C4-2B (cell line): Measurements from ENCODE around the gene TUSC2.
A peak's percentile ranks its signal among the peaks of the same experiment; 100 is the strongest.

Experiments used
- H3K27ac ChIP-seq: fragments of 450-650 bp; 2 replicates; pipeline ENCODE4 v1.5.1; 2017
- ZFX ChIP-seq: fragments of 450-650 bp; IDR thresholded peaks from 2 replicates; pipeline ENCODE4 v1.6.1; 2017
- TF ChIP-seq, protein P1 (sequence below): fragments of 450-650 bp; conservative IDR thresholded peaks from 2 replicates; pipeline ENCODE4 v1.5.1; 2017; ENCODE audit warnings: mild to moderate bottlenecking

TUSC2 gene, protein sequence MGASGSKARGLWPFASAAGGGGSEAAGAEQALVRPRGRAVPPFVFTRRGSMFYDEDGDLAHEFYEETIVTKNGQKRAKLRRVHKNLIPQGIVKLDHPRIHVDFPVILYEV

DNA sequence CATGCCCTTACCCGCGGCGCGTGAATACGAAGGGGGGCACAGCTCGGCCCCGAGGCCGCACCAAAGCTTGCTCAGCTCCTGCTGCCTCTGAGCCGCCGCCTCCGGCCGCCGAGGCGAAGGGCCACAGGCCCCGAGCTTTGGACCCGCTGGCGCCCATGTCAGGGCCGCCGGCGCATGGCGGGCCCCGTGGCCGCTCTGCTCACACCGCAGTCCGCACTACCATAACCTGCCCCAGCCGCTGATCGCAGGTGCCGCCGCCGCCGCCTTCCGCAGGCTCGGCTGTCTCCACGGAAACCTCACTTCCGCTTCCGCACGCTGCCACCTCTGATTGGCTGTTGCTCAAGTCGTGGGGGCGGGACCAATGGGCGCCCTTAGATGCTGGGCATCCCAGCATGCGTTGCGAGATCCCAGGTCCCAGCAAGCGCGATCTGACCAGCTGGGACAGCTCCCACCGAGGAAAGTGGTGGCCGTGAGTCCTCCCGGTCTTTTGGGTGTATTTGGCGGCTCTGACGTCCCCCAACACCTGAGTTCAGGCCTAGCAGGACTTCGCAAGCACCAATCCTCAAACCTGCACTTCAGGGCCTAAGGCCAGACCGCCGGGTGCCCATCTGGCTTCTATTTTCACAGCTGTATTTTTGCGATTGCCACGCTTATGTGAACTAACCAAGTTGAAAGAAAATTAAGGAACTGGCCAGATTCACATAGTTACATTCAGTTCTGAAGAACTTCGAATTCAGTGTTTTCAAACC is at the start of gene TUSC2:
TSS of gene TUSC2 (minus strand) at position 281 of the 749 bp plus-strand sequence. CDS start at position 157, 124 bp downstream.
- TF ChIP-seq ZFX, result peak; percentile 40; the same call in 1 of the 2 replicates
- TF ChIP-seq, protein P1, sequence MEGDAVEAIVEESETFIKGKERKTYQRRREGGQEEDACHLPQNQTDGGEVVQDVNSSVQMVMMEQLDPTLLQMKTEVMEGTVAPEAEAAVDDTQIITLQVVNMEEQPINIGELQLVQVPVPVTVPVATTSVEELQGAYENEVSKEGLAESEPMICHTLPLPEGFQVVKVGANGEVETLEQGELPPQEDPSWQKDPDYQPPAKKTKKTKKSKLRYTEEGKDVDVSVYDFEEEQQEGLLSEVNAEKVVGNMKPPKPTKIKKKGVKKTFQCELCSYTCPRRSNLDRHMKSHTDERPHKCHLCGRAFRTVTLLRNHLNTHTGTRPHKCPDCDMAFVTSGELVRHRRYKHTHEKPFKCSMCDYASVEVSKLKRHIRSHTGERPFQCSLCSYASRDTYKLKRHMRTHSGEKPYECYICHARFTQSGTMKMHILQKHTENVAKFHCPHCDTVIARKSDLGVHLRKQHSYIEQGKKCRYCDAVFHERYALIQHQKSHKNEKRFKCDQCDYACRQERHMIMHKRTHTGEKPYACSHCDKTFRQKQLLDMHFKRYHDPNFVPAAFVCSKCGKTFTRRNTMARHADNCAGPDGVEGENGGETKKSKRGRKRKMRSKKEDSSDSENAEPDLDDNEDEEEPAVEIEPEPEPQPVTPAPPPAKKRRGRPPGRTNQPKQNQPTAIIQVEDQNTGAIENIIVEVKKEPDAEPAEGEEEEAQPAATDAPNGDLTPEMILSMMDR, result no peak
- H3K27ac ChIP-seq, result peak within 1 kb of the TSS; percentile 80

DNA sequence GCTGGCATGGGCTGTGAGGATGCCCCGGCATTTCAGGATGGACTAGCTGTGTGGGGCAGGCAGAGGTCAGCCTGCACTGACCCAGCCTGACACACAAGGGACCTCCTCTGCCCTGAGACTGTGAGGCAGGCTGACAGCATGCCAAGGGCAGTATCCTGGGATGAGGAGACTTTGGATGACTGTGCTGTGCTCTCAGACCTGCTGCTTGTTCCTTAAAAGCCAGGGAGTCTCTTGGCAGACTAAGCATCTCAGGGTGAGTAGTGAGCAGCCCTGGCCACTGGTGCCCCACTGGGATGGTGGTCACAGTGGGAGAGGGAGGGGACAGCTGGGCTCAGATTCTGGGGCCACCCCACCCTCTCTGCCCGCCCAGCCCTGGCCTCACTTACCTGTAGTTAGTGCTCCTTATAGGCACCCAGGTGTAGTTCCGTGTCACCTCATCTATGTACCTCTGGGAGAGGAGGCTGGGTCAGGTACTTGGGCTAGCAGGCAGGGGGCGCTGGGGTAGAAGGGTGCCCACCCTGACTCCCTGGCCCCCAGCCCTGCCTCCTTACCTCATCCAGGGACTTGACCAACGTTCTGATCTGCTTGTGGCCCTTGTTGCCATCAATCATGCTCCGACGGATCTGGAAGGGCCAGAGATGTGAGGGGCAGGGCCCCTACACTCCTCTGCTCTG is 47.4 kb upstream of the TUSC2 start:
- H3K27ac ChIP-seq, result no peak overlapping the region
- TF ChIP-seq ZFX, result no peak
- TF ChIP-seq, protein P1, result no peak

DNA sequence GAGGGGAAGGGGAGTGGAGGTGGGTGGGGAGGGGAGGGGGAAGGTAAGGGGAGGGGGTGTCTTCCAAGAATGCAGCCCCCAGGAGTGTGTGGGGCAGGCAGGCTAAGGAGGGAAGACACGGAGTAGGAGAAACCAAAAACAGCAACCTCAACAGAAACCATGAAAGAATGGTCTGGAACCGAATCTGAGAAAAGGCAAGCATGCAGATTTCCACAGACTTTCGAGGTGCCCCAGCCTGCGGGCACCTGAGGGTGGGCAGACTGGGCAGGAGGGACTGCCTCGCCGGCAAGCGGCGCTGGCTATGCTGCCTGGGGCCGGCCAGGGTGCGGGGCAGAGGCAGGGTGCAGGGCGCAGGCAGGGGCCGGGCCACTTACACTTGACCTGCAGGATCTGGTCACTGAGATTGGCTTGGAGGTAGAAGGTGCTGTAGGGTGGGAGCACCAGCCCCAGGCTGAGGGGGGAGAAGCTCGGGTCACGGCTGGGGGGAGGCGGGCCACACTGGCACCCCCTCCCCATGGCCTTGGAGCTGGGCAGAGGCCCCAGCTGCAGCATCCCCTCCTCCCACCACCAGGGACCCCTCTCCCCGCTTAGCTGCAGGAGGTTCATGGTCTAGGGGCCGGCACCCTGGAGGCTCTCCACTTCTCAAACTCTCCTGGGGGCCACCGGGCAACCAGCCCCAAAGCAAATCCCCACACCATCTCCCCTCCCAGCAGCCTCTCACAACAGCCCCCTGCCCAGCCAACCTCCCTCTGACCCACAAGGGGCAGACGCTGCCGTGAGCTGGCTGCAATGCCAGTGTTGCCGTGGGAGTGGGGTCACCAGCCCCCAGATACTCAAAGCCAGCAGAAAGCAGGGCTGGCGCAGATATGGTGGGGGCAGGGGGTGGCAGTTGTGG is 46.6 kb upstream of the TUSC2 start:
- TF ChIP-seq, protein P1, result no peak
- TF ChIP-seq ZFX, result no peak
- H3K27ac ChIP-seq, result no peak overlapping the region

DNA sequence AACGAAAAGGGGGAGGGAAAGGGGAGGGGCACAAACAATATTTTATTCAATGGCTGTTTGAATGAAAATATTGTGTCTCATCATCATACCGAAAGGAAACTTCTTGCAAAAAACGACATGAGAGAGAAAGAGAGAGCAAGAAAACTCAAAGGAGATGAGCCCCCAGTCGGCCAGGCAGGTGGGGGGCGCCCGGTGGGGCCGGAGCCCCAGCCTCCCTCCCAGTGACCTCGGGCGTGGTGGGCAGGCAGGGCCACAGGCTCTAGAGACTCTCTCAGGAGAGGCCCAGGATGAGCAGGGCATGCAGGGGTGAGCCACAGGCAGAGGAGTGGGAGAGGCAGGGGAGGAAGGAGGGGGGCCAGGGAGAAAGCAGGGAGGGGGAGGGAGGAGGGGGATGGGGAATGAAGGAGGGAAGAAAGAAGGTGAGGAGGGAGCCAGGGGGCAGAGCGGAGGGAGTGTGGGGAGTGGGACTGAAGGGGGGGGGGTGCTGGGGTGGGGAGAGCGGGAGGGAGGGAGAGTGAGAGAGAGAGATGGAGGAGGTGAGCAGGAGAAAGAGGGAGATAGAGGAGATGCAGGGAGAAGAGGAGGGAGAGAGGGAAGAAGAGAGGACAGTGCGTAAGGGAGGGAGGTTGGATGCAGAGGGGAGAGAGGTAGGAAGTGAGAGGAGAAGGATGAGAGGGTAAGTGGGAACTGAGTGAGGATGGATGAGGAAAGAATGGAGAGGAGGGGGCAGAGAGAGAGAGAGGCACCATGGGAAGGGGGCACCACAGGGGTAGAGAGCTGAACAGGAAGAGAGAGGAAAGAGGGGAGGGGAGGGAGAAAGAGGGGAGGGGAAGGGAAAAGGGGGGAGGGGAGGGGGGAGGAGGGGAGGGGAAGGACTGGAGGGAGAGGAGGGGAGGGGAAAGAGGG is 45.4 kb upstream of the TUSC2 start:
- TF ChIP-seq ZFX, result no peak
- no peak overlapping the region for H3K27ac ChIP-seq

DNA sequence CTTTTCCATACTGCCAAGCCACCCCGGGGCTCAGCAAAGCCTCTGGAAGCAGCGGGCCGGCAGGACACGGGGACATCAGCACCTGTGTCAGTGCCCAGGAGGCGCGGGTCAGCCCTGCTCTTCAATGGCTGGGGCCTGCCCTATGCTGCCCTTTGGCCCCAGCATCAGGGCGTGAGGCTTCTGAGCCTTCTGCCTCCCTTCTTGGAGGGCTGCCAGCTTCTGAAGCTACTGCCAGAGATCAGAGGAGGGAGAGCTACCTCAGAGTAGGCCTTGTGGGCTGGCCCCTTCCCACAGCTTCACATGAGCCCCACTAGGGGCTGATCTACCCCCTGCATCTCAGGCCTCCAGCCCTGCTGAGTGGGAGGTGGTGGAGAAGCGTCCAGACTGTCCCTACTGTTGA is 44.3 kb upstream of the TUSC2 start:
- TF ChIP-seq ZFX, result no peak
- TF ChIP-seq, protein P1, result no peak
- no peak overlapping the region for H3K27ac ChIP-seq

DNA sequence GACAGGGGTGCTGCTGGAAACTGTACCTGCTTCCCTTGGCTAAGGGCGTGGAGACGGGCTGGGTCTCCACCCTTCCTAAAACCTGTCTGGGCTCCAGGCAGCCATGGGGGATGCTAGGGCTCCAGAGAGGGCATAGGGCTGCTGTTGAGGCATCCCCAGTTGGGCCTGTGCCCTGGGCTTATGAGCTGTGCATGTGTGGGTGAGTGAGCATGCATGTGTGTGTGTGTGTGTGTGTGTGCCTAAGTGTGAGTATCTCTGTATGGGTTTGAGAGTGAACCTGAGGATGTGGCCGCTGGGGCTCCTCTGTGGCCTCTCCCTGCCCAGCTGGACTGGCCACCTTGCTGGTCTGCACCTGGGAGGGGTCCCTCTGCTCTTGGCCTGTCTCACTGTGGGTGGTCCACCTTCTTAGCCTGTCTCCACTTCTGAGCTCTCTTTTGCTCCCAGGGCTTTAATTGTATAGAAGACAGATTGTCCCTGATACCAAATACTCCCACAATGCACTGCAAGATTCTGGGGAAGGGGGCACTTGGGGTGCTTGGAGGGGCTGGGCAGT is 43.2 kb upstream of the TUSC2 start:
- no peak overlapping the region for H3K27ac ChIP-seq
- TF ChIP-seq ZFX, result no peak
- TF ChIP-seq, protein P1, result no peak
